ENCODE results near the gene C10orf53.
"Not testable (repeated sequence)": the region's sequence is repeated elsewhere in the genome, so short reads cannot be mapped to it uniquely, and the experiment has no call there.

The C10orf53 gene

GRCh38 chr10:49711481-49711880, 32.0 kb downstream of the C10orf53 start:
- no peaks in the 10 kb centered on the region for H3K4me1 ChIP-seq (ENCODE audit: control insufficient read depth, insufficient read depth, low read length)
- H3K27ac ChIP-seq (ENCODE audit: low read length): no peak overlapping the region
- H3K36me3 ChIP-seq (ENCODE audit: control insufficient read depth in 2 of 2, insufficient read depth in 2 of 2, low read length in 2 of 2): no peaks in the 10 kb centered on the region
- H3K4me3 ChIP-seq (ENCODE audit: low read length in 2 of 2): no peak overlapping the region
- no peaks in the 10 kb centered on the region for H3K27me3 ChIP-seq (ENCODE audit: control insufficient read depth in 1 of 2, insufficient read depth in 2 of 2, low read length in 2 of 2)
- no peak overlapping the region for H3K9ac ChIP-seq (ENCODE audit: low read length in 2 of 2)
- H3K9me3 ChIP-seq (ENCODE audit: control insufficient read depth in 2 of 2, low read length in 2 of 2): peaks cover 3 to 4% of the 10 kb centered on the region in 2 donors

- Histone ChIP-seq H3K27me3 (ENCODE audit: control insufficient read depth in 1 of 2, insufficient read depth in 2 of 2, low read length in 2 of 2) (no peaks in the 10 kb centered on the region), H3K27ac (ENCODE audit: low read length) (no peak overlapping the region), H3K4me3 (ENCODE audit: low read length in 2 of 2) (no peak overlapping the region), H3K9ac (ENCODE audit: low read length in 2 of 2) (no peak overlapping the region), H3K36me3 (ENCODE audit: control insufficient read depth in 2 of 2, insufficient read depth in 2 of 2, low read length in 2 of 2) (no peaks in the 10 kb centered on the region), H3K4me1 (ENCODE audit: control insufficient read depth, insufficient read depth, low read length) (no peaks in the 10 kb centered on the region), H3K9me3 (ENCODE audit: control insufficient read depth in 2 of 2, low read length in 2 of 2) (peaks cover 3 to 4% of the 10 kb centered on the region in 2 donors)
These were observed 33.8 kb downstream of the C10orf53 start for GRCh38 chr10:49713266-49713665.

DNA sequence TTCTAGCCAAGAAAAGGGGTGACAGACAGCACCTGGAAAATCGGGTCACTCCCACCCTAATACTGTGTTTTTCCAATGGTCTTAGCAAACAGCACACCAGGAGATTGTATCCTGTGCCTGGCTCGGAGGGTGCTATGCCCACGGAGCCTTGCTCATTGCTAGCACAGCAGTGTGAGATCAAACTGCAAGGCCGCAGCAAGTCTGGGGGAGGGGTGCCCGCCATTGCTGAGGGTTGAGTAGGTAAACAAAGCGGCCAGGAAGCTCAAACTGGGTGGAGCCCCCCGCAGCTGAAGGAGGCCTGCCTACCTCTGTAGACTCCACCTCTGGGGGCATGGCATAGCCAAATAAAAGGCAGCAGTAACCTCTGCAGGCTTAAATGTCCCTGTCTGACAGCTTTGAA, 35.7 kb downstream of the C10orf53 start:
- not testable (repeated sequence) for H3K27me3 ChIP-seq (ENCODE audit: control insufficient read depth in 1 of 2, insufficient read depth in 2 of 2, low read length in 2 of 2); H3K4me3 ChIP-seq (ENCODE audit: low read length in 2 of 2); H3K4me1 ChIP-seq (ENCODE audit: control insufficient read depth, insufficient read depth, low read length); H3K9ac ChIP-seq (ENCODE audit: low read length in 2 of 2); H3K36me3 ChIP-seq (ENCODE audit: control insufficient read depth in 2 of 2, insufficient read depth in 2 of 2, low read length in 2 of 2); H3K27ac ChIP-seq (ENCODE audit: low read length); H3K9me3 ChIP-seq (ENCODE audit: control insufficient read depth in 2 of 2, low read length in 2 of 2)

- no peaks in the 10 kb centered on the region for H3K27me3 ChIP-seq (ENCODE audit: control insufficient read depth in 1 of 2, insufficient read depth in 2 of 2, low read length in 2 of 2)
- no peaks in the 10 kb centered on the region for H3K36me3 ChIP-seq (ENCODE audit: control insufficient read depth in 2 of 2, insufficient read depth in 2 of 2, low read length in 2 of 2)
- no peak overlapping the region for H3K4me3 ChIP-seq (ENCODE audit: low read length in 2 of 2)
- no peaks in the 10 kb centered on the region for H3K4me1 ChIP-seq (ENCODE audit: control insufficient read depth, insufficient read depth, low read length)
- H3K27ac ChIP-seq (ENCODE audit: low read length): no peak overlapping the region
- H3K9me3 ChIP-seq (ENCODE audit: control insufficient read depth in 2 of 2, low read length in 2 of 2): no peaks in the 10 kb centered on the region
- H3K9ac ChIP-seq (ENCODE audit: low read length in 2 of 2): no peak overlapping the region
These were observed 47.1 kb downstream of the C10orf53 start for GRCh38 chr10:49726593-49726992.

GRCh38 chr10:49733866-49734265, 54.4 kb downstream of the C10orf53 start:
- no peaks in the 10 kb centered on the region for H3K36me3 ChIP-seq (ENCODE audit: control insufficient read depth in 2 of 2, insufficient read depth in 2 of 2, low read length in 2 of 2)
- H3K9me3 ChIP-seq (ENCODE audit: control insufficient read depth in 2 of 2, low read length in 2 of 2): peaks cover 0 to 2% of the 10 kb centered on the region in 2 donors
- no peaks in the 10 kb centered on the region for H3K4me1 ChIP-seq (ENCODE audit: control insufficient read depth, insufficient read depth, low read length)
- no peak overlapping the region for H3K4me3 ChIP-seq (ENCODE audit: low read length in 2 of 2)
- H3K27ac ChIP-seq (ENCODE audit: low read length): no peak overlapping the region
- H3K9ac ChIP-seq (ENCODE audit: low read length in 2 of 2): no peak overlapping the region
- H3K27me3 ChIP-seq (ENCODE audit: control insufficient read depth in 1 of 2, insufficient read depth in 2 of 2, low read length in 2 of 2): no peaks in the 10 kb centered on the region

DNA sequence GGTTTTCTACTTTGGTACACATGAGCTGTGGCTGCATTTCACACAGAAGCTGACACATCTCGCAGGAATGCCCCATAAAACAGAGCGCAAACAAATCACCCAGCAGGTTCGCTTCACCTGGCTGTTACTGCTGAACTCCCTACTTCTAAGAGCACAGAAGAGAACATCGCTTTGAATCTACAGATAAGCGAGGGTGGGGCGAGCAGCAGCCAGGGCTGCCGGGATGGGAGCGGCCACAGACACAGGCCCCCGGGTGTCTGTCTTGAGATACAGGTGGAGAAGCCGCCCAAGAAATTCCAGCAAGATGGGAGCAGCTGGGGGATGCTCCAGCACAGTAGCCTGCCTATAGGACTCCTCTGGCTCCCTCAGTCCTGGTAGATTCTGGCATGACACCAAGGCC, 55.2 kb downstream of the C10orf53 start:
- Histone ChIP-seq H3K36me3 (ENCODE audit: control insufficient read depth in 2 of 2, insufficient read depth in 2 of 2, low read length in 2 of 2) (no peaks in the 10 kb centered on the region), H3K4me1 (ENCODE audit: control insufficient read depth, insufficient read depth, low read length) (no peaks in the 10 kb centered on the region), H3K4me3 (ENCODE audit: low read length in 2 of 2) (no peak overlapping the region), H3K27me3 (ENCODE audit: control insufficient read depth in 1 of 2, insufficient read depth in 2 of 2, low read length in 2 of 2) (no peaks in the 10 kb centered on the region), H3K9me3 (ENCODE audit: control insufficient read depth in 2 of 2, low read length in 2 of 2) (peaks cover 0 to 2% of the 10 kb centered on the region in 2 donors), H3K9ac (ENCODE audit: low read length in 2 of 2) (no peak overlapping the region), H3K27ac (ENCODE audit: low read length) (no peak overlapping the region)

DNA sequence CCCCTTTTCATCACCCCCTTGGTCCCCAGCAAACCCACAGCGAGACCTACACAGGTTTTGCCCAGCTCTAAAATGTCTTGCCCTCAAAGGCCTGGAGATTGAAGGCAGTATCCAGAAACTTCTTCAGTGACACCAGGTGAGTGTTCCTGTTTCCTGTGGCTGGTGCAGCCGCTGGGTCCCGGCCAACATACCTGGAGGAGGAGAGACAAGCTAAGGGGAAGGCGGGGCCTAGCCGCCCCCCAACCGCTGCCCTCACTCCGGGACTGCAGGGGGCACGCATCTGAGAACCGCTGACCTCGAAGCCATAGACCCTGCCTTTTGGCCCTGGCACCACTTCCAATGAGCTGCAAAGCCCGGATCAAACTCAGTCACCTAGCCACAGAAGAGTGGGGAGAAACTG, 55.7 kb downstream of the C10orf53 start:
- Histone ChIP-seq H3K4me3 (ENCODE audit: low read length in 2 of 2) (no peak overlapping the region), H3K4me1 (ENCODE audit: control insufficient read depth, insufficient read depth, low read length) (no peaks in the 10 kb centered on the region), H3K36me3 (ENCODE audit: control insufficient read depth in 2 of 2, insufficient read depth in 2 of 2, low read length in 2 of 2) (no peaks in the 10 kb centered on the region), H3K27me3 (ENCODE audit: control insufficient read depth in 1 of 2, insufficient read depth in 2 of 2, low read length in 2 of 2) (no peaks in the 10 kb centered on the region), H3K9ac (ENCODE audit: low read length in 2 of 2) (no peak overlapping the region), H3K27ac (ENCODE audit: low read length) (no peak overlapping the region), H3K9me3 (ENCODE audit: control insufficient read depth in 2 of 2, low read length in 2 of 2) (peaks cover 0 to 2% of the 10 kb centered on the region in 2 donors)

- peaks cover 0 to 2% of the 10 kb centered on the region in 2 donors for H3K9me3 ChIP-seq (ENCODE audit: control insufficient read depth in 2 of 2, low read length in 2 of 2)
- no peaks in the 10 kb centered on the region for H3K4me1 ChIP-seq (ENCODE audit: control insufficient read depth, insufficient read depth, low read length)
- H3K4me3 ChIP-seq (ENCODE audit: low read length in 2 of 2): no peak overlapping the region
- no peak overlapping the region for H3K9ac ChIP-seq (ENCODE audit: low read length in 2 of 2)
- no peaks in the 10 kb centered on the region for H3K36me3 ChIP-seq (ENCODE audit: control insufficient read depth in 2 of 2, insufficient read depth in 2 of 2, low read length in 2 of 2)
- H3K27me3 ChIP-seq (ENCODE audit: control insufficient read depth in 1 of 2, insufficient read depth in 2 of 2, low read length in 2 of 2): no peaks in the 10 kb centered on the region
- no peak overlapping the region for H3K27ac ChIP-seq (ENCODE audit: low read length)
These were observed 56.6 kb downstream of the C10orf53 start for GRCh38 chr10:49735848-49736563.

DNA sequence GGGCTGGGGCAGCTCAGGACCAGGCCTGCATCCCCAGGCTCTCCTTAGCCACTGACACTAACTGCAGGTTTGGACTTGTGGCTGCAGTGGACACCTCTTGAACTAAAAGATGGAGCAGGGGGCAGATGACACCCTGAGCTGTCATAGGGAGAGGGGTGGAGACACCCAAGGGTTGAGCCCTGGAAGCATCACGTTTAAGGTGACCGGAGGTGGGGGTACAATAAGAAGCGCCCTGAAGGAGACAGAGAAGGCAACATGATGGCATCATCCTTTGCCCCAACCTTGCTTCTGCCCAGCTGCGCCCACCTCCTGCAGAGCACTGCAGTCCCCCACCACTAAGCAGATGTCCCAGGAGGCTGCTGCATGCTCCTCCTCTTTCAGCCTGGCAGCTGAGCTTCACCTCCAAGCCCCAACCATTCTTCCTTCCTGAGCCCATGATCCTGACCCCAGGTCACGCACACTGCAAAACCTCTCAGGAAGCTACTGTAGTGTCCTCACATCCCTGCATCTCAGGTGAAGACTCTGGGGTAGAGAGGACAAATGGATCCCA, 57.2 kb downstream of the C10orf53 start:
- Histone ChIP-seq H3K9ac (ENCODE audit: low read length in 2 of 2) (no peak overlapping the region), H3K36me3 (ENCODE audit: control insufficient read depth in 2 of 2, insufficient read depth in 2 of 2, low read length in 2 of 2) (no peaks in the 10 kb centered on the region), H3K27me3 (ENCODE audit: control insufficient read depth in 1 of 2, insufficient read depth in 2 of 2, low read length in 2 of 2) (no peaks in the 10 kb centered on the region), H3K4me1 (ENCODE audit: control insufficient read depth, insufficient read depth, low read length) (no peaks in the 10 kb centered on the region), H3K9me3 (ENCODE audit: control insufficient read depth in 2 of 2, low read length in 2 of 2) (peaks cover 0 to 2% of the 10 kb centered on the region in 2 donors), H3K4me3 (ENCODE audit: low read length in 2 of 2) (no peak overlapping the region), H3K27ac (ENCODE audit: low read length) (no peak overlapping the region)

DNA sequence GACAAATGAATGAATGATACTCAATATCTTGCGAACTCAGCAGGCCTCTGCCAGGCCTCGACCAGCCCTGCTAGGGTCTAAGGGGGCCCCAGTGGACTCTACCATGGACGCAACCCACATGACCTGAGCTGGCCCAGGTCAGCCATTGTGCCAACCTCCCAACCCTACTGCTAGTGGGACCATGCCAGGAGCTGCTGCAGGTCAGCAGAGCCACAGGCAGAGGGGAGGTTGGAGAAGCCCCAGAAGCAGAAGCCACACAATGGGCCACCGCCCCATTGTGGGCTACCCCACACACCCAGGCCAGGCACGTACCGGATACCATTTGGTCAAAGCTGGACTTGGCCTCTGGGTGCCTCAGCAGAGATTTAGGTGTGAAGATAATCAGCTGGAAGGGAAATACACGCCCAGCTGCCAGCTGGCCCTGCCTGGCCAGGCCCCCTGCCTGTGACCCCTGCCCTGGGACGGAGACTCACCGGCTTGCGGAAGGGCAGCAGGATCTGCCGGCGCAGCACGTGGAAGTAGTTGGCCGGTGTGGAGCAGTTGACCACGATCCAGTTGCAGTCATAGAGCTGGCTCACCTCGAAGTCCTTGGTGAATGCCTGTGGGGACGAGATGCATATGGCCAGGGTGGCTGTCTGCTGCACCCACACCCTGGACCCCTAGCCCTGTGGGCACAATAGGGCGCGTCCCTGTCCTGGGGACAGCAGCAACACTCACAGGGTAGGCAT, 58.2 kb downstream of the C10orf53 start:
- Histone ChIP-seq H3K9ac (ENCODE audit: low read length in 2 of 2) (no peak overlapping the region), H3K9me3 (ENCODE audit: control insufficient read depth in 2 of 2, low read length in 2 of 2) (peaks cover 0 to 2% of the 10 kb centered on the region in 2 donors)

More for the DNA sequence above, 58.2 kb downstream of the C10orf53 start:
- Histone ChIP-seq H3K4me3 (ENCODE audit: low read length in 2 of 2) (no peak overlapping the region), H3K36me3 (ENCODE audit: control insufficient read depth in 2 of 2, insufficient read depth in 2 of 2, low read length in 2 of 2) (no peaks in the 10 kb centered on the region), H3K27me3 (ENCODE audit: control insufficient read depth in 1 of 2, insufficient read depth in 2 of 2, low read length in 2 of 2) (no peaks in the 10 kb centered on the region), H3K27ac (ENCODE audit: low read length) (no peak overlapping the region), H3K4me1 (ENCODE audit: control insufficient read depth, insufficient read depth, low read length) (no peaks in the 10 kb centered on the region)

Measured in stomach smooth muscle (tissue), 2 donors.